IMR-90 (cell line): ENCODE measurements around the gene NADSYN1.

Experiments used
- BHLHE40 ChIP-seq: fragments of 150-350 bp; IDR thresholded peaks from 2 replicates; pipeline ENCODE4 v1.6.1; 2016; ENCODE audit warnings: mild to moderate bottlenecking, low read depth, low read length
- CEBPB ChIP-seq: IDR thresholded peaks from 2 replicates; pipeline ENCODE4 v1.6.1; 2012; ENCODE audit warnings: low read depth, low read length, improper control_type of control experiment
- CHD1 ChIP-seq: IDR thresholded peaks from 2 replicates; pipeline ENCODE4 v1.6.1; 2012; ENCODE audit warnings: low read depth, low read length, improper control_type of control experiment
- CTCF ChIP-seq: conservative IDR thresholded peaks from 2 replicates; pipeline ENCODE4 v1.5.1; 2012; ENCODE audit warnings: mild to moderate bottlenecking, low read depth, low read length, improper control_type of control experiment
- ELK1 ChIP-seq: fragments of 150-350 bp; IDR thresholded peaks from 2 replicates; pipeline ENCODE4 v1.6.1; 2016; ENCODE audit warnings: low read depth, mild to moderate bottlenecking, low read length, moderate library complexity, borderline replicate concordance
- FOS ChIP-seq: fragments of 150-350 bp; IDR thresholded peaks from 2 replicates; pipeline ENCODE4 v1.6.1; 2016; ENCODE audit warnings: low read depth, low read length
- MAFK ChIP-seq: IDR thresholded peaks from 2 replicates; pipeline ENCODE4 v1.6.1; 2012; ENCODE audit warnings: low read depth, low read length, improper control_type of control experiment
- MXI1 ChIP-seq: IDR thresholded peaks from 2 replicates; pipeline ENCODE4 v1.6.1; 2012; ENCODE audit warnings: low read depth, mild to moderate bottlenecking, low read length, moderate library complexity, borderline replicate concordance
- NFE2L2 ChIP-seq: fragments of 150-350 bp; IDR thresholded peaks from 2 replicates; pipeline ENCODE4 v1.6.1; 2016; ENCODE audit warnings: low read depth, mild to moderate bottlenecking, low read length
- POLR2A ChIP-seq: IDR thresholded peaks from 2 replicates; pipeline ENCODE4 v1.6.1; 2012; ENCODE audit warnings: mild to moderate bottlenecking, low read depth, low read length
- RAD21 ChIP-seq: IDR thresholded peaks from 2 replicates; pipeline ENCODE4 v1.6.1; 2012; ENCODE audit warnings: low read length, improper control_type of control experiment
- RCOR1 ChIP-seq: IDR thresholded peaks from 2 replicates; pipeline ENCODE4 v1.6.1; 2012; ENCODE audit warnings: mild to moderate bottlenecking, low read length, improper control_type of control experiment; ENCODE audit not compliant: insufficient replicate concordance
- SMC3 ChIP-seq: fragments of 150-350 bp; IDR thresholded peaks from 2 replicates; pipeline ENCODE4 v1.6.1; 2016; ENCODE audit warnings: low read depth, mild to moderate bottlenecking, antibody characterized with exemption, low read length, moderate library complexity

GRCh38 chr11:71450507-71450906 lies 2.5 kb upstream of the NADSYN1 start:
- TF ChIP-seq POLR2A (no peak), CTCF (no peak), BHLHE40 (no peak), MXI1 (no peak), RCOR1 (no peak), SMC3 (no peak), MAFK (no peak), NFE2L2 (no peak), CHD1 (no peak), FOS (no peak), CEBPB (no peak), RAD21 (no peak), ELK1 (no peak)
